ACC112 (cell line): ENCODE measurements around the gene SDK2.

ENCODE experiments used
- H2AFZ ChIP-seq: fragments of 200-600 bp; sonication (generic); one replicate; pipeline ENCODE4 v1.6.0; 2017; ENCODE audit warnings: antibody characterized with exemption, low read length; ENCODE audit not compliant: unreplicated experiment
- H3K27ac ChIP-seq: fragments of 200-600 bp; sonication (generic); 2 replicates; pipeline ENCODE4 v1.5.1; 2014; ENCODE audit warnings: low read depth, mild to moderate bottlenecking, antibody characterized with exemption, low read length, moderate library complexity
- H3K27me3 ChIP-seq: fragments of 200-600 bp; sonication (generic); 2 replicates; pipeline ENCODE4 v1.6.1; 2014; ENCODE audit warnings: mild to moderate bottlenecking, antibody characterized with exemption, low read length, moderate library complexity, mixed read lengths; ENCODE audit not compliant: insufficient read depth
- H3K36me3 ChIP-seq: fragments of 200-600 bp; sonication (generic); 2 replicates; pipeline ENCODE4 v1.6.1; 2016; ENCODE audit warnings: mild to moderate bottlenecking, antibody characterized with exemption, low read length, moderate library complexity, mixed read lengths; ENCODE audit not compliant: insufficient read depth
- H3K4me1 ChIP-seq: fragments of 200-600 bp; sonication (generic); one replicate; pipeline ENCODE4 v1.6.1; 2016; ENCODE audit warnings: low read length, mixed read lengths; ENCODE audit not compliant: insufficient read depth, unreplicated experiment, control insufficient read depth
- H3K4me3 ChIP-seq: fragments of 200-600 bp; sonication (generic); 2 replicates; pipeline ENCODE4 v1.5.1; 2014; ENCODE audit warnings: mild to moderate bottlenecking, low read depth, low read length
- H3K79me2 ChIP-seq: fragments of 200-600 bp; sonication (generic); one replicate; pipeline ENCODE4 v1.6.0; 2016; ENCODE audit warnings: low read length; ENCODE audit not compliant: control insufficient read depth, unreplicated experiment, insufficient read depth

SDK2 gene

DNA sequence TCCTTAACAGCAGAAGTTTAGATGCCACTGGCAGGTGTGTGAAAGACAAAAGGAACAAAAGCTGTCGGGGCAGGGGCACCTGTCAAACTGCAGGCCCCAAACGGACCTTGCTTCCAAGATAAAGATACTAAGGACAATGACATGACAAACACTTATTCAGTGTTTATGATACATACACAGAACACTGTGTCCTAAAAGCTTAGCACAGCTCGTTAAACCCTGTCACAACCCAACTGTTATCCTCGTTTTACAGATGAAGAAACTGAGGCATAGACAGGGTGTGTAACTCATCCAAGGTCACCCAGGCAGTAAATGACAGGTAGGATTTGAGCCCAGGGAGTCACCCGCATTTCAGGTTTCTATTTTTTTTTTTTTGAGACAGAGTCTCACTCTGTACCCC lies 9.6 kb downstream of the SDK2 start:
- H3K4me1 ChIP-seq: no peaks in the 10 kb centered on the region
- no peak overlapping the region for H3K27ac ChIP-seq
- H2AFZ ChIP-seq: no peak overlapping the region
- no peak overlapping the region for H3K4me3 ChIP-seq
- H3K36me3 ChIP-seq: no peaks in the 10 kb centered on the region
- H3K27me3 ChIP-seq: no peaks in the 10 kb centered on the region
- no peaks in the 10 kb centered on the region for H3K79me2 ChIP-seq

DNA sequence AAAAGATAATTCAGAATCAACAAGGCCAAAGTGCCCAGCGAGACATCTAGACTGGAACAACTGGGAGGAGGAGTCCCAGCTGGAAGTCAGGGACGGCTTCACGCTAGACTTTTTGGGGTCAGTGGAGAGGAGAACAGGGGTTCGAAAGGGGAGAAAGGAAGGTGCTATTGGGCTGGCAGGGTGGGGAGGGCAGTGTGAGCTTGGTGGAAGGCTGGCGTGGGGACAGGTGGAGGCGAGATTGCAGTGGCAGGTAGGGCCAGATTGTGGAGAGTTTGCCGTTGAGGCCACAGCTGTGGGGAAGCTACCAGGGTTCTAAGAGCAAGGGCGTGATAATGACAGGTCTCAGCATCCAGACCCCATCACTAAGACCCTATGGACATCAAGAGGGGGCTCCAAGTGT lies 10.5 kb downstream of the SDK2 start:
- no peak overlapping the region for H2AFZ ChIP-seq

DNA sequence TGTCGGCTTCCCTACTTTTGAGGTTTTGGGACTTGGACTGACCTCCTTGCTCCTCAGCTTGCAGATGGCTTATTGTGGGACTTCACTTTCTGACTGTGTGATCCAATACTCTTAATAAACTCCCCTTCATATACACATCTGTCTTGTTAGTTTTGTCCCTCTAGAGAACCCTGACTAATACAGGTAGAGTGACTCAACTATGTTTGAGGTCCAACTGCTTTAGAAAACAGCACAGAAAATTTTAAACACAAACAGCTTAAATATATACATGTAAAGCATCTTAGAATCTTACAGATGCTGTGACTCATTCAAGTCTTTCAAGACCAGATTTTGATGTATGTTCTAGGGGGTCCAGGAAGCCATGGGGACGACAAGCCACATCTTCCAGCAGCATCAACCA lies 11.7 kb downstream of the SDK2 start:
- no peak overlapping the region for H3K4me3 ChIP-seq
- no peaks in the 10 kb centered on the region for H3K79me2 ChIP-seq
- H3K27me3 ChIP-seq: no peaks in the 10 kb centered on the region
- H2AFZ ChIP-seq: no peak overlapping the region
- H3K27ac ChIP-seq: no peak overlapping the region
- H3K4me1 ChIP-seq: no peaks in the 10 kb centered on the region
- no peaks in the 10 kb centered on the region for H3K36me3 ChIP-seq

More for the DNA sequence above, 10.5 kb downstream of the SDK2 start:
- Histone ChIP-seq H3K4me1 (no peaks in the 10 kb centered on the region), H3K4me3 (no peak overlapping the region), H3K79me2 (no peaks in the 10 kb centered on the region), H3K36me3 (no peaks in the 10 kb centered on the region), H3K27ac (no peak overlapping the region), H3K27me3 (no peaks in the 10 kb centered on the region)

DNA sequence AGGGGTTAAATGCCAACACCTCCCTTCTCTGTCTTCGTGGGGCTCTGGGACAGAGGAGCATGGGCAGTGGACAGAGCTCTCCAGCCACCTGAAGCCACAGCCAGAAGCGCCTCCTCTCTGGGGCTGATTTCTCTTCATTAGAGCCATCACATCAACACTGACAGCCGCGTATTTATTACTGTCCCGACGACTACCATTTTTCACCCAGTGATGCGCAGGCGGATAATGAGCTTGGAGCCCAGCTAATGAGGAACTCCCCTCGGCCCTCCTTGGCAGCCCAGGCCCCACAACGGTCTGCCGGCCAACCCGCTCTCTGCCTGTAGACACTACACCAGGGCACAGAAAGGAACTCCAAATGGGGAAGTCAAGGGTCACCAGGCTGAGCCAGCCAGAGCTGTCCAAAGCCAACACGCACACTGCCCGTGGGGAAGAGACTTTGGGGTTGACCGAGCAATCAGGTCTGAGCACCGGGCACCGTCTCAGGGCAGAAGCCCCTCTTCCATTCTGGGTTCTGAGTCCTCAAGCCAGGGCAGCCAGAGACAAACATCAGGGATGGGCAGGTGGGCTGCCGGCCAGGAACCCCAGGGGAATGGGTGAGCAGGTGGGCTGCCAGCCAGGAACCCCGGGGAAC lies 13.2 kb downstream of the SDK2 start:
- Histone ChIP-seq H3K27ac (no peak overlapping the region), H3K4me3 (no peak overlapping the region), H3K79me2 (no peaks in the 10 kb centered on the region), H2AFZ (no peak overlapping the region), H3K27me3 (no peaks in the 10 kb centered on the region), H3K4me1 (no peaks in the 10 kb centered on the region), H3K36me3 (no peaks in the 10 kb centered on the region)

DNA sequence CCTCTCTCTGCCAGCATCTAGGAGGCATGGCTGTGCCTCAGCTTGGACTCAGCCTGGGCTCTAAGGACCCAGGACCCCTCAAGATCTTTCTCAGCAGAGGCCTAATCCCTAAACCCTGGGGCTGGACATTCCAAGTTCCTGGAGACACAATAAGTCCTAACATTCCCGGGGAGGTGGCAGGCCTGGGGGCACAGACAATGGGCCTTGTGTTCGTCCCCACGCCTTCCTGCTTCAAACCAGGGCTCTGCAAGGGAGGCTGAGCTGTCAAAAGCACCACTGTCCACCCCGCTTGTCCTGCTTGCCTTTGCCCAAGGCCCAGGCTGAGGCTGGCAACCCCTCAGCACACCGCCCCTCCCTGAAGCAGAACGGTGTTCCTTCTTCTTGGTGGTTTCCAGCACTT lies 13.7 kb downstream of the SDK2 start:
- no peaks in the 10 kb centered on the region for H3K79me2 ChIP-seq
- no peak overlapping the region for H3K27ac ChIP-seq
- no peaks in the 10 kb centered on the region for H3K36me3 ChIP-seq
- H3K4me3 ChIP-seq: no peak overlapping the region
- no peak overlapping the region for H2AFZ ChIP-seq
- no peaks in the 10 kb centered on the region for H3K4me1 ChIP-seq
- no peaks in the 10 kb centered on the region for H3K27me3 ChIP-seq

DNA sequence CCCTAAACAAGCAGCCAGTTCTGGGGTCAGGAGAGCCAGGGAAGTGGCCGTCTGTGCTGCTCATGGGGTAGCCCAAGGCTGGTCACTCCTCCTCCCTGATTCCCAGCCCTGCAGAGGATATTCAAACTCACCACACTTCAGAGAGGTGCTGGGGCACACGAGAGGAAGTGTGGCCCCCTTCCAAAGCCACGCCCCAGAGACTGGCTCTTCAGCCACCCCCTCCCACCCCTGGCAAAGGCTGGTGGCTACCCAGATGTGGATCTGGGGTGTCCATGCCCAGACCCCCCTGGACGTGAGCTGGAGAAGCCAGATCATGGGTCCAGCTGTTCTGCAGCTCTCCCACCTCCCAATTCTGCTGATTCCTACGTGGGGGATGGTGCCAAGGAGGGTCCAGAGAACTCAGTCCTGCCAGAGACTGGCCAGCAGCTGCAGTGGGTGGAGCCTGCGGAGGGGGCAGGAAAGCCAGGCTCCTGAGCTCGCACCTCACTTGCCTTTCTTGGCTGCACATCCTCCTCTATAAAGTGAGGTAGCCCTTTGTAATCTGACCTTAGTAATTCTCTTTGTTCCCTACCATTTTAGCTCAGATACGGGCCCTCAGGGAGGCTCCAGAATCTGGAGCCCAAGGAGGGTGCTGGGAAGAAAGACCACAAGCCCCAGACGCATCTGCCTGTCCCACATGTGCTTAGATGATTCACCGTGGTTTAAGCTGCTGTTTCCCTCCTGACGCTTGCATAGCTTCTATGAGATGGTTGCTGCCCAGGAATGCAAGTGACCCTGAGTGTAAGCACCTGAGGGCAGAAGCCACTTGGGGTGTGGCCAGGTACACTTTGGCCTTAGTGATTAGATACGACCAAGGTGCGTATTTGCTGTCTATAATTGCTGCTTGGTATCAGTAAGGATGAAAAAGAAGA lies 15.3 kb downstream of the SDK2 start:
- Histone ChIP-seq H3K4me1 (no peaks in the 10 kb centered on the region), H3K27me3 (no peaks in the 10 kb centered on the region), H2AFZ (no peak overlapping the region), H3K36me3 (no peaks in the 10 kb centered on the region), H3K79me2 (no peaks in the 10 kb centered on the region), H3K27ac (no peak overlapping the region), H3K4me3 (no peak overlapping the region)

DNA sequence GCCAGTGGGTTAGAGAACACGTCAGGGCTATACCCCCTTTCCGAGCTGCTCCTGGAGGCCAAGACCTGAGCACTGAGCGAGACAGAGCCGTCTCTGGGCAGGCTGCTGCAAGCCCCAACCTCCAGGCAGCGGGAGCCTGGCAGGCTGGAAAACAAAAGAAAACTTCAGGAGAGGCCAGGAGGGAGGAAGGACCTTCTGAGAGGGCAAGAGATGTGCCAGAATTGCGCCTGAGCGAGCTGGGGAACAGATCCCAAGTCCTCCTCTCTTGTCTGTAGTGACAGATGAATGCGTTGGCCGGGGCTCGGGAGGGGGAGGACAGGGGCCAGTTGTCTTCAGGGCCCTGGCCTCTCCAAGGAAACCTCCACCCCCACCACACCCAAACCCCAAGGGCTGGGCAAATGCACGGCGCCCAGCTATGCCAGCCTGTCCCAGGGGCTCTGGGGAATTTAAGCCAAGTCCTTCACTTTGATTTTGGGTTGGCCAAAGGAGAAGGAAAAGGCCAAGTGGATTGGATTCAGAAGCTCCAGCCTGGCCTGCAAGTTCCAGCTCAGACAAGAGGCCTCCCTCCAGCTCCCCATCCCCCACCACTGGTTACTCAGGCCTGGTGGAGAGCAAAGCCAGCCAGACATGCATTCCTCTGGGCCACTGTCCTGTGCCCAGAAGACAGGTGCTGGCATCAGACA lies 18.1 kb downstream of the SDK2 start:
- no peaks in the 10 kb centered on the region for H3K79me2 ChIP-seq
- no peak overlapping the region for H2AFZ ChIP-seq
- no peaks in the 10 kb centered on the region for H3K27me3 ChIP-seq
- no peaks in the 10 kb centered on the region for H3K4me1 ChIP-seq
- no peak overlapping the region for H3K27ac ChIP-seq
- H3K4me3 ChIP-seq: no peak overlapping the region
- H3K36me3 ChIP-seq: no peaks in the 10 kb centered on the region

DNA sequence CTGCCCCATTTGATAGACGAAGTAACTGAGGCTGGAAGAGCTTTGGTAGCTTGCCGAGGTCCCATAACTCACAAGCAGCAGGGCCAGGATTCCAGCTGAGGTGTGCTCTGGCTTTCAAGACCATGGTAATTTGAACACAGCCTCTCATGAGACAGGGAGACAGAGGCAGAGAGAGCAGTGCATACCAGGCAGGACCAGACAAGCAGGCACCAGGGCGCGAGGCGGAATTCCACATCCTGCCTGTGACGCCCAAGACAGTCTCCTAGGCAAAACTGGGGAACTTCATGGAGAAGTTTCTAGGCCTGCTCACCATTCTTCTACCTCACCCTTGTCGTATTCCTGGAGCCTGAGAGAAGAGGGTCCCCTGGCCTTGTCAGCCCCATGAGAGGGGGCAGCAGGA lies 19.2 kb downstream of the SDK2 start:
- Histone ChIP-seq H2AFZ (no peak overlapping the region), H3K27ac (no peak overlapping the region), H3K27me3 (no peaks in the 10 kb centered on the region), H3K36me3 (no peaks in the 10 kb centered on the region), H3K4me3 (no peak overlapping the region), H3K79me2 (no peaks in the 10 kb centered on the region), H3K4me1 (no peaks in the 10 kb centered on the region)

DNA sequence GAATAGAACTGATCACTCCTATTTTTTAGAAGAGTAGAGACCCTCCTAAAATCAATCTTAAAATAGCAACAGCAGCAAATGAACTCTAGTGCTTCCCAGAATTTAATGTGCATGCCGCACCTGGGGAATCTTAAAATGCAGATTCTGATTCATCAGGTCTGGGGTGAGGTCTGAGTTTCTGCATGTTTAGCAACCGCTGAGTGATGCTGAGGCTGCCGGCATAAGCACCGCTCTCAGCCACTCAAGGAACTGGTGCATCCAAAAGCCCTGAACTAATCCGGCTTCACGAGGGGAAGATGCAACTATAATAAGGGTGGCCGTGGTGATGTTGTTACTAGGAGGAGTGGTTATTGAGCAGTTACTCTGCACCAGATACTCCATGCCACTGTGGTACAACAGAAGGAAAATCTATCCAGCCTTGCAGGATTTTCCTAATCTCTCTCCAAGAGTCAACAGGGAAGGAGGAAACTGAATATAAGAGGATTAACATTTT lies 19.7 kb downstream of the SDK2 start:
- no peaks in the 10 kb centered on the region for H3K27me3 ChIP-seq
- H3K79me2 ChIP-seq: no peaks in the 10 kb centered on the region
- no peak overlapping the region for H3K27ac ChIP-seq
- H2AFZ ChIP-seq: no peak overlapping the region
- no peaks in the 10 kb centered on the region for H3K36me3 ChIP-seq
- H3K4me3 ChIP-seq: no peak overlapping the region
- no peaks in the 10 kb centered on the region for H3K4me1 ChIP-seq

DNA sequence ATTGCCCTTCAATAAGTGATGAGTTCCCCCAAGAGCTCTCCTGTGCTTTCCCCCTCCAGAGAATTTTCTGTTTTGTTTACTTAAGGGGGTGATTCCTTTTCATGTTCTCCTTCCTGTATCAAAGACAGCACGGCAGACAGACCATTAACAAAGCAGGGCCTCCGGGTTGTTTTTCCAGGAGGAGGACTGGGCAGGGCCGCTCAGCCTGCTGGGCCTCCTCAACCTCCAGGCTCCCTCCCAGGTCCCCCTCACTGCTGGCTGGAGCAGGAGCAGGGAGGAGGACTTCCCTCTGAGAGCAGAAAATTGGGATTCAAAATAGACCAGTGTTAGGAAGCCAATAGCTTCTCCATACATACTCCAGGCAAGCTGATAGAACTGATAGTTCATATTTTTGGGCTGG lies 20.4 kb downstream of the SDK2 start:
- Histone ChIP-seq H3K79me2 (no peaks in the 10 kb centered on the region), H2AFZ (no peak overlapping the region), H3K36me3 (no peaks in the 10 kb centered on the region), H3K4me1 (no peaks in the 10 kb centered on the region), H3K27me3 (no peaks in the 10 kb centered on the region), H3K27ac (no peak overlapping the region), H3K4me3 (no peak overlapping the region)
